GM12891 (cell line): ENCODE results near the gene TMEM86A.

Experiments used
- PAX5 ChIP-seq: IDR thresholded peaks from 2 replicates; pipeline ENCODE4 v1.6.1; 2011; ENCODE audit warnings: low read length, moderate library complexity, mild to moderate bottlenecking; ENCODE audit not compliant: insufficient read depth, severe bottlenecking
- POLR2A ChIP-seq: IDR thresholded peaks from 2 replicates; pipeline ENCODE4 v1.6.1; 2011; ENCODE audit warnings: low read depth, low read length, control low read depth
- POLR2AphosphoS5 ChIP-seq: IDR thresholded peaks from 2 replicates; pipeline ENCODE4 v1.6.1; 2011; ENCODE audit warnings: low read depth, low read length, control low read depth
- POU2F2 ChIP-seq: IDR thresholded peaks from 2 replicates; pipeline ENCODE4 v1.6.1; 2011; ENCODE audit warnings: low read depth, mild to moderate bottlenecking, control low read depth, low read length, moderate library complexity
- SPI1 ChIP-seq: IDR thresholded peaks from 2 replicates; pipeline ENCODE4 v1.6.1; 2011; ENCODE audit warnings: low read depth, low read length, control low read depth
- TAF1 ChIP-seq: IDR thresholded peaks from 2 replicates; pipeline ENCODE4 v1.6.1; 2011; ENCODE audit warnings: low read depth, low read length, control low read depth

DNA sequence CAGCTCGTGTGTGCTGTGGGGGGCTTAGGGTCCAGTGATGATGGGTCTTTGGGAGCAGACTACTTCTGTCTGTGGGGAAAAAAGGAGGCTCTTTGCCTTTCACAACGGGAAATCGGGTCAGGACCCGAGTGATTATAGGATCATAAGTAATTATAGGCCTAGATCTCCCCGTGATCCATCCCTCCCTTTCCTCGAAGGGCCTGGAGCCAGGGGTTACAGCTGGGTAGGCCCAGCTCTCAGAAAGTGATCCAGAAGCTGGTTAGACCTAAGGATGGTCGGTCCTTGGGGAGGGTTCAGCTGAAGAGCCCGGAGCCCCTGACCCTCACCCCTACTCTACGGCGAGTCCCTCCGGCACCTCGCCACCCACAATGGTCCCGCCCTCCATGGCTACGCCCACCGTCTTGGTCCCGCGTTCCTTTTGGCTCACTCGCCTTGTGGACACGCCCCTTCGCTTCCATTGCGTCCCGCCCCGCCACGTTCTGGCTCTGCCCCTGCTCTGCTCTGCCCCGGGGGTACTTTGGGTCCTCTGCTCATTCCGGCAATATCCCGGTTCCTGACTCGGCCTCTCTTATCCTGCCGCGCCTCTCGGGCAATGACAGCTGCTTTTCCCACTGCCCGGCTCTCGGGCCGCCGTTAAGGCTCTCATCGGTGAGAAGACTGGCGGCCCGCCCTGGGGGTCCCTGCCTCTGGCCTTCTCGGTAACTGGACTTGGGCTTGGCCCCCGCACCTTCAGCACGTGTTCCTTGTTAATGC is 22.4 kb downstream of the TMEM86A start:
- TF ChIP-seq POLR2A (no peak), POLR2AphosphoS5 (no peak), TAF1 (no peak), POU2F2 (no peak), SPI1 (no peak), PAX5 (no peak)
